ENCODE data around the gene RASD1. TPM values are rescaled to one million over a fixed set of nuclear protein-coding genes. Genes with fewer than 3 reads are reported as not detected.
"Not testable (repeated sequence)": the region's sequence is repeated elsewhere in the genome, so short reads cannot be mapped to it uniquely, and the experiment has no call there.

The RASD1 gene
- total and polyA plus RNA-seq, 2 experiments from 2014 or later = 23.5 to 46.9 TPM

DNA sequence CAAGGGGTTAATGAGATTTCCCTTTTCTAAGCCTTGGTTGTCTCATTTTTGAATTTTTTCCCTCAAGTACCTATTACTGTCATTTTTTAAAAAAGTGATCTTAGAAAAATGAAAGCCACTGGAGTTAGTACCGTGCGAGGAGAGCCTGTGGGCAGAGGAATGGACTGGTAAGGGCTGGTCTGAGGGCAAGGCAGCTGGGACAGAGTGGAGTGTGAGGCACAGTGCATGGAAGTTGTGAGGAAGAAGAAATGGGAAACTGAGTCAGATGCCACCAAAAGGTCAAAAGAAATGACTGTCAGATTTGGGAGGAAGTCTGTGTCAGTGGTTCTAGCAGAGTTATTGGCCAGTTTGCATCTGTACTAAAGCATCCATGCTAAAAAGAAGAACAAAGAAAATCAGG lies 8.2 kb downstream of the RASD1 start:
- H2AFZ ChIP-seq = no peak overlapping the region
- no peak overlapping the region for H3K4me2 ChIP-seq
- H3K4me3 ChIP-seq = no peak overlapping the region
- H4K20me1 ChIP-seq (ENCODE audit: insufficient read depth, poor library complexity, severe bottlenecking) = peaks cover 3% of the 10 kb centered on the region
- no peaks in the 10 kb centered on the region for H3K4me1 ChIP-seq (ENCODE audit: insufficient read depth)
- H3K27ac ChIP-seq = no peak overlapping the region
- H3K9me3 ChIP-seq (ENCODE audit: low read depth) = no peaks in the 10 kb centered on the region
- 77% methylated on average over 2 of the region's 2 CpGs for WGBS (ENCODE audit: low lambda C conversion rate, missing lambda C conversion rate)
- no peaks in the 10 kb centered on the region for H3K9me2 ChIP-seq (replicated peaks; ENCODE audit: insufficient read depth)
- H3K36me3 ChIP-seq (replicated peaks; ENCODE audit: insufficient read depth, low read depth) = no peaks in the 10 kb centered on the region
- no peaks in the 10 kb centered on the region for H3K27me3 ChIP-seq
- peaks cover 30% of the 10 kb centered on the region for H3K79me2 ChIP-seq
- TF ChIP-seq EZH2 (IDR thresholded peaks at IDR 0.05; ENCODE audit: borderline replicate concordance) (no peak), EZH2phosphoT487 (IDR thresholded peaks at IDR 0.05; ENCODE audit: low read depth, severe bottlenecking, unreplicated experiment) (no peak), CTCF (IDR thresholded peaks at IDR 0.05; ENCODE audit: poor library complexity) (no peak)
- DNase-seq (ENCODE audit: low spot score) = no peak

GRCh38 chr17:17486416-17486815 lies 9.8 kb downstream of the RASD1 start:
- H3K4me2 ChIP-seq; DNase-seq (ENCODE audit: low spot score); H3K9me3 ChIP-seq (ENCODE audit: low read depth); H2AFZ ChIP-seq; H3K27ac ChIP-seq; H3K4me3 ChIP-seq; H3K27me3 ChIP-seq; H3K4me1 ChIP-seq (ENCODE audit: insufficient read depth); H3K36me3 ChIP-seq (replicated peaks; ENCODE audit: insufficient read depth, low read depth); H4K20me1 ChIP-seq (ENCODE audit: insufficient read depth, poor library complexity, severe bottlenecking); H3K9me2 ChIP-seq (replicated peaks; ENCODE audit: insufficient read depth): not testable (repeated sequence)
- peaks cover 46% of the 10 kb centered on the region for H3K79me2 ChIP-seq
- WGBS (ENCODE audit: low lambda C conversion rate, missing lambda C conversion rate) = 96% methylated on average over 23 of the region's 23 CpGs

GRCh38 chr17:17485420-17485819 lies 10.8 kb downstream of the RASD1 start:
- Histone ChIP-seq H3K27ac (no peak overlapping the region), H3K4me1 (ENCODE audit: insufficient read depth) (no peaks in the 10 kb centered on the region), H2AFZ (no peak overlapping the region), H3K27me3 (no peaks in the 10 kb centered on the region), H3K9me2 (replicated peaks; ENCODE audit: insufficient read depth) (no peaks in the 10 kb centered on the region), H4K20me1 (ENCODE audit: insufficient read depth, poor library complexity, severe bottlenecking) (peaks cover 7% of the 10 kb centered on the region), H3K4me3 (no peak overlapping the region), H3K79me2 (peaks cover 56% of the 10 kb centered on the region), H3K36me3 (replicated peaks; ENCODE audit: insufficient read depth, low read depth) (no peaks in the 10 kb centered on the region), H3K9me3 (ENCODE audit: low read depth) (no peaks in the 10 kb centered on the region), H3K4me2 (no peak overlapping the region)
- no peak for DNase-seq (ENCODE audit: low spot score)
- no peak for TF ChIP-seq EZH2phosphoT487 (IDR thresholded peaks at IDR 0.05; ENCODE audit: low read depth, severe bottlenecking, unreplicated experiment)
- TF ChIP-seq CTCF (IDR thresholded peaks at IDR 0.05; ENCODE audit: poor library complexity) = no peak
- no peak for TF ChIP-seq EZH2 (IDR thresholded peaks at IDR 0.05; ENCODE audit: borderline replicate concordance)
- 95% methylated on average over 6 of the region's 6 CpGs for WGBS (ENCODE audit: low lambda C conversion rate, missing lambda C conversion rate)

- Histone ChIP-seq H3K9me2 (replicated peaks; ENCODE audit: insufficient read depth) (no peaks in the 10 kb centered on the region), H3K9me3 (ENCODE audit: low read depth) (no peaks in the 10 kb centered on the region), H3K27ac (no peak overlapping the region), H4K20me1 (ENCODE audit: insufficient read depth, poor library complexity, severe bottlenecking) (peaks cover 7% of the 10 kb centered on the region), H2AFZ (no peak overlapping the region), H3K4me1 (ENCODE audit: insufficient read depth) (no peaks in the 10 kb centered on the region), H3K4me3 (no peak overlapping the region), H3K79me2 (peaks cover 65% of the 10 kb centered on the region), H3K4me2 (no peak overlapping the region), H3K36me3 (replicated peaks; ENCODE audit: insufficient read depth, low read depth) (no peaks in the 10 kb centered on the region), H3K27me3 (no peaks in the 10 kb centered on the region)
- TF ChIP-seq CTCF (IDR thresholded peaks at IDR 0.05; ENCODE audit: poor library complexity) = no peak
- WGBS (ENCODE audit: low lambda C conversion rate, missing lambda C conversion rate) = 91% methylated on average over 12 of the region's 12 CpGs
- DNase-seq (ENCODE audit: low spot score) = no peak
Observed at GRCh38 chr17:17484451-17484899, 11.7 kb downstream of the RASD1 start.
